Anterior cingulate cortex (tissue), 58 donors: Measurements from ENCODE around the gene ZNHIT2.
A peak's percentile ranks its signal among the peaks of the same experiment; 100 is the strongest.
"Not testable (repeated sequence)": the region's sequence is repeated elsewhere in the genome, so short reads cannot be mapped to it uniquely, and the experiment has no call there.

Experiments
- DNase-seq, 58 donors: peaks; one replicate each; lab custom pipeline; 2025; lab: John Stamatoyannopoulos, UW

Gene ZNHIT2

DNA sequence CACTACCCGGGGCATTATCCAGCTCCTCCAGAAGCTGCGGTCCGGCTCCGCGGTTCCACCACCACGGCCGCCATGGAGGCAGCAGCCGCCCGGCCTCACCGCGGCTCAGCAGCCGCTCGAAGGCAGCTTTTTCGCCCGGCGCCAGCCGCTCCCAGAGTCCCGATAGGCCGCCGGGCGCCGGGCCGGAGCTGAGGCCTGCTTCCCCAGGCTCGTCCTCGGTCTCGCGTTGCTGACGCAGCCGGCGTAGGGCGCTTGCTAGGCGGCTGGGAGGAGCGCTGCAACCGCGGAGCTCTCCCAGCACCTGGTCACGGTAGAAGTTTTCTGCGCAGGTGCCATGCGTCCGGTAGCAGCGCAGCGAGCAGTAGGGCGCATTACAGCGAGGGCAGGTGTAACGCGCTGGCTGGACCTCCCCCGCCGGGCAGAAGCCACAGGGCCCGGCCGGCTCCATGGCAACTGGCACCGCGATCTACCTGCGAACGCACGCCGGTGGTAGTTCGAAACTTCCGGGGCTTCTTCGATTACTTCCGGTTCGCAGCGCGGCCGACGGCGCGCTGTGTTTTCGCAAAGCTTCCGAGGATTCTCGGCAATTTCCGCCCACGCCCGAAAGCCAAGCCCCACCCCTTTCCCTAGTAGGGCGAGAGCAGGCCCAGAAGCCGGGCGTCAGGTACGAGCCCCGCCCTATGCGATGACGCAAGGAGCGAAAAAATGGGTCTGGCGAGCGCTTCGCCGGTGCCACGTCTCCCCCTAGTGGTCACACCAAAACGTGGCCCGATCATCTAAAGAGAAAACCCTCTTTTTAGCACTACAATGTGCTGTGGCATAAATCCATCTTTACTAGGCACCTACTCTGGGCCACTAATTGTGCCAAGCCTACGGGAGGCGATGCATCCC, at the start of gene ZNHIT2:
Gene ZNHIT2, minus strand, starts transcription at position 496 of the 891 bp plus-strand sequence. Its CDS starts 48 bp downstream, at position 448.
- peak; percentile 85 to 100 (median 98) for DNase-seq

DNA sequence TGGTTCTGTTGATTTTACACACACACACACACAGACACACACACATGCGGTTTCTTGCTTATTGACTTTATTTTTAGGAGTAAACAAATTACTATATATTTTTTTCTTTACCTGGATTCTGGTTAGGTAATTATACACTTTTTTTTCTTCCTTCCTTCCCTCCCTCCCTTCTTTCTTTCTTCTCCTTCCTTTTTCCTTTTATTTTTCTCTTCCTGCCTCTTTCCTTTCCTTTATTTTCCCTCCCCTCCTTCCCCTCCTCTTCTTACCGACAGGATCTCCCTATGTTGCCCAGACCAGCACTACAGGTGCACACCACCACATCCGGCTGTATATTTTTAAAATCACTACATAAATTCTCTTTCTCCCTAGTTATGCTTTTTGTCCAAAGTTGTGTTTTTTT, 49.4 kb upstream of the ZNHIT2 start:
- no peak for DNase-seq

DNA sequence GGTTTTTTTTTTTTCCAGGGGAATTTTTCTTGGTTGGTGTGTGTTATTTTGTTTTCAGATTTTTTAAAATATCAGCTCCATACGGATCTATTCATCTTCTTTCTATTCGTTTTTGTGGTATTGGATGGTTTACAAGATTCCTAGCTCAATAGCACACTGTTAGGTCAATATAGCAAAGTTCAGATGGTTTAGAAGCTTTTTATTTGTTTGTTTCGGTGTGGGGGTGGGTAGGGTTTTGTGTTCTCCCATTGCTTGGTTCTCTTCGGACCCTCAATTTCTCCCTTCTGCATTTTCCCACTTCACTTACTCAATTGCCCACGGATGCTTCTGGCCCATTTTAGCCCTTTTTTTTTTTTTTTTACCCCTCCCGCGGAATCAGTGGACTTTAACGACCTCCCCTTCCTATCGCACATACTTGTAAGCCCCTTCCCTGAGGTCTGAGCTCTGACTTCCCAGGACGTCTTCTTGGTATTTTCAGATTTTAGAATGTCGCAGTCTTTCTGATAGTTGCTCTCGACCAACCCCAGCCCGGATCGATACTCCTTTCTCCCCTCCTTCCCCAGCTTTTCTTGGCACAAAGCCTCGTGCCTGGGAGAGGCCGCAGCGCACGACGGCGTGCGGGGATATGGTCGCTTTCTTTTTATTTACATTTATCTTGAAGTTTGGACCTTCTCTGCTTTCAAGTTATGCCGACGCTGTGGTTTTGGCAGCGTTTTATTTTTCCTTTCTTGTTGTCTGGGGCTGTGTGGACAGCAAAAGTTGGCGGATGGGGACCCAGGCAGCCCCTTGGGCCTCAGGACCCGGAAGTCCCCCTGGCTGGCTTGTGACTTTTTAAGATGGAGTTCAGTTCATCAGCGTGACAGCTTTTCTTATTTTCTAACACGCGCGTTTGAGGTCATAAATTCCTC, 48.2 kb upstream of the ZNHIT2 start:
- DNase-seq: no peak

- DNase-seq: no peak
Measured at GRCh38 chr11:65163684-65164083, 46.2 kb upstream of the ZNHIT2 start.

GRCh38 chr11:65160643-65161042, 43.1 kb upstream of the ZNHIT2 start:
- no peak for DNase-seq

DNA sequence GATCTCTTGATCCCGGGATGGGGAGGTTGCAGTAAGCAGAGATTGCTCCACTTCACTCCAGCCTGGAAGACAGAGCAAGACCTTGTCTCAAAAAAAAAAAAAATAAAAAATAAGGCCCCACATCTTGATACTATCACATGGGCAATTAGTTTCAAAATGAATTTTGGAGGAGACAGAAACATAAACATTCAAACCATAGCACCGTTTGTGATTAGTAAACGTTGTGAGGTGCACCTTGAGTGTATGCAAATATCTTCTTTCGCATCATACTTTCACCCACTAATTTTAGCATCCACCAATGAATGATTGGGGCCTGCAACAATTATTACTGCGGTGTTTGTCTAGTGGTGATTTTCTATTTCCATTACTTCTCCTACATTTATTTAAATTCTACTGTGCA, 41.5 kb upstream of the ZNHIT2 start:
- DNase-seq: no peak

GRCh38 chr11:65157336-65157735, 39.8 kb upstream of the ZNHIT2 start:
- DNase-seq: no peak

DNA sequence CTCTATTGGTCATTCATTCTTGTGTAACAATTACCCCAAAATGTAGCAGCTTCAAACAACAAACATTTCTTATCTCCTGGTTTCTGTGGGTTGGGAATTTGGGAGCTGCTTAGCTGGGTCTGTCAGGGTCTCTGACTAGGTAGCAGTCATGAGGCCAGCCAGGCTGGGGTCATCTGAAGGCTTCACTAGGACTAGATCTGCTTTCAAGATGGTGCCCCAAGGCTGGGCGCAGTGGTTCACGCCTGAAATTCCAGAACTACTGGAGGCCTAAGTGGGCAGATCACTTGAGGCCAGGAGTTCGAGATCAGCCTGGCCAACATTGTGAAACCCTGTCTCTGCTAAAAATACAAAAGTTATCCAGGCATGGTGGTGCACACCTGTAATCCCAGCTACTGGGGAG, 39.4 kb upstream of the ZNHIT2 start:
- no peak for DNase-seq

GRCh38 chr11:65156256-65156655, 38.8 kb upstream of the ZNHIT2 start:
- no peak for DNase-seq

GRCh38 chr11:65152122-65152521, 34.6 kb upstream of the ZNHIT2 start:
- DNase-seq: no peak

- no peak for DNase-seq
Measured at GRCh38 chr11:65151331-65151899, 33.9 kb upstream of the ZNHIT2 start.

- peak in 49 of 58 donors; percentile 6 to 84 (median 42) for DNase-seq
Measured at GRCh38 chr11:65150509-65151299, 33.2 kb upstream of the ZNHIT2 start.

GRCh38 chr11:65150131-65150508, 32.6 kb upstream of the ZNHIT2 start:
- DNase-seq: not testable (repeated sequence)

DNA sequence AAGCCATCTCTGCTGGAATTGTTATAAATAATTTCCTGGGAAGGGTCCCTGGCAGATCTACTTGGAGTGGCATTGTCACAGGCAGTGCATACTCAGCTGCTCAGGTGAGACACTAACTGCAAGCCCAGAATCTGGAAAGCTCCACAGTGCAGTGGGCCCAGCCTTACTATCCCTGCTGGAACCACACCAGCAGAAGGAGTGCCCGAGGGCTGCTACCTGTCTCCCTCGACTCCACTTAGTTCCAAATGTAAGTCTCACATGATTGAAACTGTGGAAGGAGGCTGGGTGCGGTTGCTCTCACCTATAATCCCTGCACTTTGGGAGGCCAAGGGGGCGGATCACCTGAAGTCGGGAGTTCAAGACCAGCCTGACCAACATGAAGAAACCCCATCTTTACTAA, 31.2 kb upstream of the ZNHIT2 start:
- no peak for DNase-seq

- no peak for DNase-seq
Measured at GRCh38 chr11:65147352-65148075, 30.0 kb upstream of the ZNHIT2 start.

DNA sequence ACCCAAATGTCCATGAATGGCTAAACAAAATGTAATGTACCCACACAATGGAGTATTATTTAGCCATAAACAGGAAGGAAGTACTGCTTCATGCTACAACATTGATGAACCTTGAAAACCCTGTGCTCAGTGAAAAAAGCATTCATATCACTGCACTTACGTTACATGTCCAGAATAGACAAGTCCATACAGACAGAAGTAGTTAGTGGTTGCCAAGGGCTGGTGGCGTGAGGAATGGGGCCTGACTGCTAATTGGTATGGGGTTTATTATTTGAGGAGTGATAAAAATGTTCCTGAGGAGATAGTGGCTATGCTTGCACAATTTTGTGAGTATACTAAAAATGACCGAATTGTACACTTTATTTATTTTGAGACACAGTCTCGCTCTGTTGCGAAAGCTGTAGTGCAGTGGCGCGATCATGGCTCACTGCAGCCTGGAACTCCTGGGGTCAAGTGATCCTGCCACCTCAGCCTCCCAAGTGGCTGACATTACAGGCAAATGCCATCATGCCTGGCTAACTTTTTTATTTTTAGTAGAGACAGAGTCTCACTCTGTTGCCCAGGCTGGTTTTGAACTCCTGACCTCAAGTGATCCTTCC, 24.5 kb upstream of the ZNHIT2 start:
- no peak for DNase-seq

DNA sequence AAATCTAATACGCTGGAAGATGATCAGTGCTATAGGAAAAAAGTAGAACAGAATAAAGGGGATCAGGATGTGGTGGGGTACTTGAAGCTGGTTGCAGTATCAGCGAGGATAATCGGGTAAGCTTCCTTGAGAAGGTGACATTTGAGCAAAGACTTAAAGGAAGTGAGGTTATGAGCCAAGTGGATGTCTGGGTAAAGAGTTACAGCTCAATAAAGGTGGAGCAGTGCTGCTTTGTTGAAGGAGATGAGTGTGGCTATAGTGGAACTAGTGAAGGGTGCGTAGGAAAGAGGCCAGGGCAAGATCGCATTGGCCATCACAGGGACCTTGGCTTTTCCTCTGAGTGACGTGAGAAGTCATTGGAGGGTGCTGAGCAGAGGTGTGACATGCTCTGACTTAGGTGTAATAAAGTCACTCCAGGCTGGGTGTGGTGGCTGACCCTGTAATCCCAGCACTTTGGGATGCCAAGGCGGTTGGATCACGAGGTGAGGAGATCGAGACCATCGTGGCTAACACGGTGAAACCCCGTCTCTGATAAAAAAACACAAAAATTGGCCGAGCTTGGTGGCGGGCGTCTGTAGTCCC, 19.1 kb upstream of the ZNHIT2 start:
- DNase-seq: no peak

DNA sequence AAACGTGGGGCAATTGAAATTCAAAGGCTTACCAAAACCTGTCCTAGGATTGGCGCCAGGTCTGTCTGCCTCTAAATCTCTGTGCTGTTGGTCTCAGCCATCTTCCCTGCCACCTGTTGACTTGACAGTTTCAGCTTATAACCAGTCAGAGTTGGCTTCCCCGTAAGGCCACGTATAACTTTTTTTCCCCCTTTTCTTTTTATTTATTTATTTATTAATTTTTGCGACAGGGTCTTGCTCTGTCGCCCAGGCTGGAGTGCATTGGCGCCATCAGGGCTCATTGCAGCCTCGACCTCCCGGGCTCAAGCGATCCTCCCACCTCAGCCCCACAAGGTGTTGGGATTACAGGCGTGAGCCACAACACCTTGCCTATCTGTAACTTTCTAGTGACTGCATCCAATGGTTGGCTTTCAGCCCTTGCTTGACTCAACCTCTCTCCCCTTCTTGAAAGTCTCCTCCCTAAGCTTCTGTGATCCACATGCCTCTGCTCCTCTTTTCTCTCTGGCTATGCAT, 18.2 kb upstream of the ZNHIT2 start:
- no peak for DNase-seq
